ENCODE measurements around the gene BRD1. TPM values are rescaled to one million over a fixed set of nuclear protein-coding genes. Genes with fewer than 3 reads are reported as not detected.

BRD1 gene
- total and polyA plus RNA-seq, 8 donors, result 14.0 to 26.3 (median 17.8) TPM

DNA sequence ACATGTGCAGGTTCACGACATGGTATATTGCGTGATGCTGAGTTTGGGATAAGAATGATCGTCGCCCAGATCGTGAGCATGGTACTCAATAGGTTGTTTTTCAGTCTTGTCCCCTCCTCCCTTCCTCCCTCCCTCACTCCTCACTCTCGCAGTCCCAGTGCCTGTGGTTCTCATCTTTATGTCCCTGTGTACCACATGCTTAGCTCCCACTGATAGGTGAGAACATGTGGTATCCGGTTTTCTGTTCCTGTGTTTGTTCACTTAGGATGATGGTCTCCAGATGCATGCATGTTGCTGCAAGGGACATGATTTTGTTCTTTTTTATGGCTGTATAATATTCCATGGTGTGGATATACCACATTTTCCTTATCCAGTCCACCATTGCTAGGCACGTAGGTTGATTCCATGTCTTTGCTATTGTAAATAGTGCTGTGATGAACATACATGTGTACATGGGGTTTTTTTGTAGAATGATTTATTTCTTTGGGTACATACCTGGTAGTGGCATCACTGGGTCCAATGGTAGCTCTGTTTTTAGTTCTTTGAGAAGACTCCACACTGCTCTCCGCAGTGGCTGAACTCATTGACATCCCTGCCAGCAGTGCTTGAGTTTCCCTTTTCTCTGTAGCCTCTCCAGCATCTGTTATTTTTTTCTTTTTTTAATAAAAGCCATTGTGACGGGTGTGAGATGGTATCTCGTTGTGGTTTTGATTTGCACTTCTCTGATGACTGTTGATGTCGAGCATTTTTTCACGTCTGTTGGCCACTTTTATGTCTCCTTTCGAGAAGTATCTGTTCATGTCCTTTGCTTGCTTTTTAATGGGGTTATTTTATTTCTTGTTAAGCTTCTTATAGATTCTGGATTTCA lies 42.4 kb upstream of the BRD1 start:
- ATAC-seq, result no peak
- no peaks in the 10 kb centered on the region for H3K27me3 ChIP-seq
- no peak overlapping the region for H3K27ac ChIP-seq
- intact Hi-C loops (cut with DNase I), result loop anchor here in 1 of 3 donors (10.0 kb wide), 1 partner anchor 45 kb away; the partner anchor contains the start of genes ALG12 and CRELD2
- H3K4me3 ChIP-seq, result no peak overlapping the region
- no peak for FAIRE-seq
- H3K4me1 ChIP-seq, result no peaks in the 10 kb centered on the region
- TF ChIP-seq, protein P1, sequence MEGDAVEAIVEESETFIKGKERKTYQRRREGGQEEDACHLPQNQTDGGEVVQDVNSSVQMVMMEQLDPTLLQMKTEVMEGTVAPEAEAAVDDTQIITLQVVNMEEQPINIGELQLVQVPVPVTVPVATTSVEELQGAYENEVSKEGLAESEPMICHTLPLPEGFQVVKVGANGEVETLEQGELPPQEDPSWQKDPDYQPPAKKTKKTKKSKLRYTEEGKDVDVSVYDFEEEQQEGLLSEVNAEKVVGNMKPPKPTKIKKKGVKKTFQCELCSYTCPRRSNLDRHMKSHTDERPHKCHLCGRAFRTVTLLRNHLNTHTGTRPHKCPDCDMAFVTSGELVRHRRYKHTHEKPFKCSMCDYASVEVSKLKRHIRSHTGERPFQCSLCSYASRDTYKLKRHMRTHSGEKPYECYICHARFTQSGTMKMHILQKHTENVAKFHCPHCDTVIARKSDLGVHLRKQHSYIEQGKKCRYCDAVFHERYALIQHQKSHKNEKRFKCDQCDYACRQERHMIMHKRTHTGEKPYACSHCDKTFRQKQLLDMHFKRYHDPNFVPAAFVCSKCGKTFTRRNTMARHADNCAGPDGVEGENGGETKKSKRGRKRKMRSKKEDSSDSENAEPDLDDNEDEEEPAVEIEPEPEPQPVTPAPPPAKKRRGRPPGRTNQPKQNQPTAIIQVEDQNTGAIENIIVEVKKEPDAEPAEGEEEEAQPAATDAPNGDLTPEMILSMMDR (IDR thresholded peaks at IDR 0.05), result no peak
- no peak for DNase-seq
- no peaks in the 10 kb centered on the region for H3K9me3 ChIP-seq
- WGBS, 2 donors, result 89 to 96% methylated on average over 13 to 14 of the region's 14 CpGs
- no peaks in the 10 kb centered on the region for H3K36me3 ChIP-seq

DNA sequence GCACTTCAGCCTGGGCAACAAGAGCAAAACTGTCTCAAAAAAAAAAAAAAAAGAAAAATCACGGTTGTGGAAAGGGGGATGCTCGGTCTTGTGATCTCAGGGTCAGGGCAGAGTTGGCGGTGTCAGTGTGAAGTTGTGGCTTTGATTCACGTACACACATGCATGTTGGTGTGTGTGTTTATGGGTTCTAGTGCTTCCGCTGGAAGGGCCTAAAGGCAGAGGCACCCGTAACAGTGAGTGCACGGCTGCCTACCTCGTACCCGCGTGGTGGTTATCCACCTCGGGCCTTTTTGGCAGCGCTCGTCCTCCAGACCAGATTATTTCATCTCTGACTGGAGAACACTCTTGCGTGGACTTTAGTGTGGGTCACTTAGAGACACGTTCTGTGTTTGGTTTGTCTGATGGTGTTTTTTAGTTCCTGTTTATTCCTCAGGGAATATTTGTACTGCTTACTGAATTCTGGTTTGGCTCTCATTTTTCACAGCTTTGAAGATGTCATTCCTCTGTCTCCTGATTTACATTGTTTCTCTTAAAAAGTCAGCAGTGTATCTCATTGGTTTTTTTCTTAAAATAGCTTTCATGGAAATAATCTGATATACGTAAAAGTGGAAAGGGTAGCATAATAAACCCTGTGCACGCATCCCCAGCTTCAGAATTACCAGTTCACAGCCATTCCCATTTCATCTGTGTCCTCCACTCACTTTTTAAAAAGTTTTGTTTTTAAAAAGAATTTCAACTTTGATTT lies 41.6 kb upstream of the BRD1 start:
- Histone ChIP-seq H3K4me3 (no peak overlapping the region), H3K27ac (no peak overlapping the region), H3K27me3 (no peaks in the 10 kb centered on the region), H3K9me3 (no peaks in the 10 kb centered on the region), H3K36me3 (no peaks in the 10 kb centered on the region), H3K4me1 (no peaks in the 10 kb centered on the region)
- DNase-seq (no peak), FAIRE-seq (no peak), ATAC-seq (no peak)
- WGBS, 2 donors, result 90 to 92% methylated on average over 17 of the region's 17 CpGs
- intact Hi-C loops (cut with DNase I), result loop anchor here in 1 of 3 donors (10.0 kb wide), 1 partner anchor 46 kb away; the partner anchor contains the start of genes ALG12 and CRELD2
- TF ChIP-seq, protein P1 (IDR thresholded peaks at IDR 0.05), result no peak

DNA sequence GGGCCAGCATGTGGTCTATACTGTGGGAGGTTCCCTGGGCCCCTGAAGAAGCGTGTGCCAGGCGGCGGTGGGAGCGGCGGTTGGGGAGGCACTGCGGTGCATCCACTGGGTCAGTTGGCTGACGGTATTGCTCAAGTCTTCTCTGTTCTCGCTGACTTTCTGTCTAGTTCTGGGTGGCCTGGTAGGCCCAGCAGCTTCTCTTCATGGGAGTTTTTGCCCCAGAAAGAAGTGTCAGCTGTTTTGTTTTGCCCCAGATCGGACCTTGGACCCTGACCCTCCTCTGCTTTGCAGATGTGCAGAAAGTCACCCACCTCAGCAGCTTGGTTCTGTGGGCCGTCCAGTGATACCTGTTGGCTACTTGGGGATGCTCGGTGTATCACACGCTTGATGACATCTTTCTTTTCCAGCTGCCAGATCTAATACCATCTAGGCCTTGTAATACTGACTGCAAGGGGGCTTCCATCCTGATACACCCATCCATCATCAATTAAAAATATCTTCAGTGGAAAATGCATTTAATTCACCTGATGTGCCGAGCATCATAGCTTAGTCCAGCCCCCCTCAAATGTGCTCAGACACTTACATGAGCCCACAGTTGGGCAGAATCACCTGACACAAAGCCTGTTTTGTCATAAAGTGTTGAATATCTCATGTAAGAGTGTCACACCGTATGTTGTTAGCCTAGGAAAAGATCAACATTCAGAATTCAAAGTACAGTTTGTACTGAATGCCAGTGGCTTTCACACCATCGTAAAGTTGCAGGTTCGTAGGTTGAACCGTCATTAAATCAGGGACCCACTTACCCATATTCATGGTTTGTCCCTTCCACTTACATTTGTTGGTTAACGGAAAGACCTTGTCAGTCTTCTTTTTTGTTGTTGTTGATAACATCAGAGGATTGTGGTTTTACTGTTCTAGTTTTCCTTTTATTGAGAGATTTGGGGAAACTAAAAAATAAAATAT lies 39.9 kb upstream of the BRD1 start:
- Histone ChIP-seq H3K27me3 (no peaks in the 10 kb centered on the region), H3K9me3 (no peaks in the 10 kb centered on the region), H3K4me3 (no peak overlapping the region), H3K4me1 (no peaks in the 10 kb centered on the region), H3K27ac (no peak overlapping the region), H3K36me3 (no peaks in the 10 kb centered on the region)
- 97 to 98% methylated on average over 18 of the region's 18 CpGs for WGBS, 2 donors
- TF ChIP-seq, protein P1 (IDR thresholded peaks at IDR 0.05), result no peak
- intact Hi-C loops (cut with DNase I), result loop anchor here in 1 of 3 donors (10.0 kb wide), 1 partner anchor 47 kb away; the partner anchor contains the start of genes ALG12 and CRELD2
- no peak for ATAC-seq
- DNase-seq, result no peak
- FAIRE-seq, result no peak

DNA sequence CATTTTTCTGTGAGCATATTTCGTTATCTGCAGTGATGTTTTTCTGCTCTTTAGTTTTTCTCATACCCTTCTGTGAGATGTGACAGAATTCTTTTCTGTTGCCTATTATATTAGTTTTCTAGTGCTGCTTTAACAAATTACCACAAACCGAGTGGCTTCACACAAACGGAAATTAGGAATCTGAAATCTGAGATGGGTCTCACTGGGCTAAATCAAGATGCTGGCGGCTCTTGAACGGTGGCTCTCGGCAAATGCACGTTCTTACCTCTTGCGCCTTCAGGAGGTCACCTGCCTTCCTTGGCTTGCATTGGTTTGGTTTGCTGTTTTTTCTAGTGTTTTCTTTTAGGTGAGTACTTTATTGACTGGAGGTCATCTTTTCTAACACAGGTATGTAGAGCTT lies 39.0 kb upstream of the BRD1 start:
- intact Hi-C loops (cut with DNase I), result loop anchor here in 1 of 3 donors (10.0 kb wide), 1 partner anchor 48 kb away; the partner anchor contains the start of genes ALG12 and CRELD2
- Histone ChIP-seq H3K9me3 (no peaks in the 10 kb centered on the region), H3K4me1 (no peaks in the 10 kb centered on the region), H3K27me3 (no peaks in the 10 kb centered on the region), H3K4me3 (no peak overlapping the region), H3K27ac (no peak overlapping the region), H3K36me3 (no peaks in the 10 kb centered on the region)
- TF ChIP-seq, protein P1 (IDR thresholded peaks at IDR 0.05), result no peak
- no peak for FAIRE-seq
- DNase-seq, result no peak
- no peak for ATAC-seq
- WGBS, 2 donors, result 94 to 95% methylated on average over 8 of the region's 8 CpGs
